Erythroblast (primary cell): ENCODE results near the gene MFAP4.

Experiments
- GATA1 ChIP-seq: IDR thresholded peaks from 2 replicates; pipeline ENCODE4 v1.6.1; 2011; ENCODE audit warnings: low read depth, mild to moderate bottlenecking, control low read depth, low read length, moderate library complexity
- POLR2A ChIP-seq: IDR thresholded peaks from 2 replicates; pipeline ENCODE4 v1.6.1; 2011; ENCODE audit warnings: mild to moderate bottlenecking, low read length

GRCh38 chr17:19408346-19408710 lies 21.3 kb upstream of the MFAP4 start:
- TF ChIP-seq POLR2A (no peak), GATA1 (no peak)
